ENCODE results near the gene ZNF557. TPM values are rescaled to one million over a fixed set of nuclear protein-coding genes. Genes with fewer than 3 reads are reported as not detected.

ZNF557 gene
- total RNA-seq, 3 donors from 2014 or later: 7.2 to 18.3 (median 12.8) TPM

- intact Hi-C loops (cut with DNase I; ENCODE audit: low total_unique reads): no loop called here
- no peaks in the 10 kb centered on the region for H3K4me1 ChIP-seq
- no peaks in the 10 kb centered on the region for H3K36me3 ChIP-seq
- no peaks in the 10 kb centered on the region for H3K9me3 ChIP-seq
- H3K4me3 ChIP-seq: no peak overlapping the region
- H3K27ac ChIP-seq: no peak overlapping the region
- no peak for TF ChIP-seq POLR2A (IDR thresholded peaks at IDR 0.05)
- TF ChIP-seq POLR2AphosphoS5 (IDR thresholded peaks at IDR 0.05): no peak
- TF ChIP-seq CTCF (IDR thresholded peaks at IDR 0.05): no peak
- no peak for DNase-seq (ENCODE audit: low spot score in 2 of 2)
- H3K27me3 ChIP-seq: no peaks in the 10 kb centered on the region
Observed at GRCh38 chr19:7117248-7117647, 47.7 kb downstream of the ZNF557 start.

- H3K27ac ChIP-seq: no peak overlapping the region
- no peaks in the 10 kb centered on the region for H3K4me1 ChIP-seq
- H3K4me3 ChIP-seq: no peak overlapping the region
- no peak for DNase-seq (ENCODE audit: low spot score in 2 of 2)
- no peak for TF ChIP-seq POLR2AphosphoS5 (IDR thresholded peaks at IDR 0.05)
- no peak for TF ChIP-seq POLR2A (IDR thresholded peaks at IDR 0.05)
- TF ChIP-seq CTCF (IDR thresholded peaks at IDR 0.05): no peak
- no peaks in the 10 kb centered on the region for H3K9me3 ChIP-seq
- intact Hi-C loops (cut with DNase I; ENCODE audit: low total_unique reads): no loop called here
- H3K36me3 ChIP-seq: no peaks in the 10 kb centered on the region
- no peaks in the 10 kb centered on the region for H3K27me3 ChIP-seq
Observed at GRCh38 chr19:7119582-7119981, 50.1 kb downstream of the ZNF557 start.

GRCh38 chr19:7120499-7120898 is 51.0 kb downstream of the ZNF557 start:
- Histone ChIP-seq H3K4me1 (no peaks in the 10 kb centered on the region), H3K36me3 (peaks cover 5% of the 10 kb centered on the region), H3K4me3 (no peak overlapping the region), H3K27me3 (no peaks in the 10 kb centered on the region), H3K9me3 (peaks cover 4 to 8% of the 10 kb centered on the region in 2 donors), H3K27ac (no peak overlapping the region)
- TF ChIP-seq CTCF (IDR thresholded peaks at IDR 0.05) (no peak), POLR2A (IDR thresholded peaks at IDR 0.05) (no peak), POLR2AphosphoS5 (IDR thresholded peaks at IDR 0.05) (no peak)
- intact Hi-C loops (cut with DNase I; ENCODE audit: low total_unique reads): no loop called here
- DNase-seq (ENCODE audit: low spot score in 2 of 2): no peak

GRCh38 chr19:7122701-7123100 is 53.2 kb downstream of the ZNF557 start:
- TF ChIP-seq POLR2AphosphoS5 (IDR thresholded peaks at IDR 0.05) (no peak), CTCF (IDR thresholded peaks at IDR 0.05) (no peak)
- H3K27ac ChIP-seq: no peak overlapping the region
- peaks cover 21% of the 10 kb centered on the region for H3K36me3 ChIP-seq
- no peaks in the 10 kb centered on the region for H3K4me1 ChIP-seq
- no peak for DNase-seq (ENCODE audit: low spot score in 2 of 2)
- intact Hi-C loops (cut with DNase I; ENCODE audit: low total_unique reads): no loop called here
- H3K27me3 ChIP-seq: no peaks in the 10 kb centered on the region
- H3K4me3 ChIP-seq: no peak overlapping the region
- peaks cover 19 to 22% of the 10 kb centered on the region in 2 donors for H3K9me3 ChIP-seq

- no peak overlapping the region for H3K27ac ChIP-seq
- H3K4me1 ChIP-seq: no peaks in the 10 kb centered on the region
- DNase-seq (ENCODE audit: low spot score in 2 of 2): no peak
- H3K36me3 ChIP-seq: peaks cover 21% of the 10 kb centered on the region
- peaks cover 19 to 22% of the 10 kb centered on the region in 2 donors for H3K9me3 ChIP-seq
- TF ChIP-seq POLR2A (IDR thresholded peaks at IDR 0.05) (no peak), POLR2AphosphoS5 (IDR thresholded peaks at IDR 0.05) (no peak), CTCF (IDR thresholded peaks at IDR 0.05) (no peak)
- H3K4me3 ChIP-seq: no peak overlapping the region
- intact Hi-C loops (cut with DNase I; ENCODE audit: low total_unique reads): no loop called here
- no peaks in the 10 kb centered on the region for H3K27me3 ChIP-seq
Observed at GRCh38 chr19:7124782-7125181, 55.3 kb downstream of the ZNF557 start.

Data from breast epithelium (tissue), 4 donors.